WTC11 (cell line): ENCODE results near the gene KIRREL2. TPM values are rescaled to one million over a fixed set of nuclear protein-coding genes. Genes with fewer than 3 reads are reported as not detected.

Source experiments
- ARID4B ChIP-seq: sonication (generic); formaldehyde crosslinking; IDR thresholded peaks from 2 replicates; pipeline ENCODE4 v1.8.0; 2023; ENCODE audit warnings: missing genetic modification reagents, mild to moderate bottlenecking, borderline replicate concordance
- CBFB ChIP-seq: sonication (generic); formaldehyde crosslinking; IDR thresholded peaks from 2 replicates; pipeline ENCODE4 v1.8.1; 2022; ENCODE audit warnings: mild to moderate bottlenecking, low read depth, missing genetic modification reagents
- CDX4 ChIP-seq: fragments of 250-450 bp; sonication (Bioruptor Pico); IDR thresholded peaks from 2 replicates; pipeline ENCODE4 v1.9.0; 2021; ENCODE audit warnings: moderate library complexity, mild to moderate bottlenecking, inconsistent platforms, borderline replicate concordance
- CREM ChIP-seq: sonication (generic); formaldehyde crosslinking; IDR thresholded peaks from 2 replicates; pipeline ENCODE4 v1.8.1; 2022; ENCODE audit warnings: mild to moderate bottlenecking, missing genetic modification reagents, moderate library complexity
- ETV6 ChIP-seq: sonication (generic); formaldehyde crosslinking; IDR thresholded peaks from 2 replicates; pipeline ENCODE4 v1.8.1; 2022; ENCODE audit warnings: mild to moderate bottlenecking, missing genetic modification reagents
- FOXK1 ChIP-seq: sonication (generic); formaldehyde crosslinking; IDR thresholded peaks from 2 replicates; pipeline ENCODE4 v1.8.0; 2022; ENCODE audit warnings: mild to moderate bottlenecking, moderate library complexity, missing genetic modification reagents
- FOXP1 ChIP-seq: sonication (generic); formaldehyde crosslinking; IDR thresholded peaks from 2 replicates; pipeline ENCODE4 v1.8.0; 2022; ENCODE audit warnings: missing genetic modification reagents, mild to moderate bottlenecking, moderate library complexity, borderline replicate concordance
- FOXP4 ChIP-seq: sonication (generic); formaldehyde crosslinking; IDR thresholded peaks from 2 replicates; pipeline ENCODE4 v1.8.0; 2022; ENCODE audit warnings: mild to moderate bottlenecking, missing genetic modification reagents
- GABPB1 ChIP-seq: sonication (generic); formaldehyde crosslinking; IDR thresholded peaks from 2 replicates; pipeline ENCODE4 v1.8.1; 2023; ENCODE audit warnings: mild to moderate bottlenecking, missing genetic modification reagents
- IRF1 ChIP-seq: sonication (generic); formaldehyde crosslinking; IDR thresholded peaks from 2 replicates; pipeline ENCODE4 v1.8.0; 2023; ENCODE audit warnings: missing genetic modification reagents
- NFYB ChIP-seq: sonication (generic); formaldehyde crosslinking; conservative IDR thresholded peaks from 2 replicates; pipeline ENCODE4 v1.8.0; 2022; ENCODE audit warnings: low read depth, missing genetic modification reagents
- RELA ChIP-seq: sonication (generic); formaldehyde crosslinking; IDR thresholded peaks from 2 replicates; pipeline ENCODE4 v1.8.1; 2022; ENCODE audit warnings: missing genetic modification reagents, mild to moderate bottlenecking, borderline replicate concordance
- TEAD1 ChIP-seq: sonication (generic); formaldehyde crosslinking; IDR thresholded peaks from 2 replicates; pipeline ENCODE4 v1.8.0; 2022; ENCODE audit warnings: mild to moderate bottlenecking, missing genetic modification reagents
- TEAD4 ChIP-seq: sonication (generic); formaldehyde crosslinking; IDR thresholded peaks from 2 replicates; pipeline ENCODE4 v1.8.0; 2022; ENCODE audit warnings: mild to moderate bottlenecking, missing genetic modification reagents
- USF1 ChIP-seq: sonication (generic); formaldehyde crosslinking; IDR thresholded peaks from 2 replicates; pipeline ENCODE4 v1.8.0; 2022; ENCODE audit warnings: mild to moderate bottlenecking, missing genetic modification reagents
- ZBTB21 ChIP-seq: sonication (generic); formaldehyde crosslinking; IDR thresholded peaks from 2 replicates; pipeline ENCODE4 v1.8.1; 2023; ENCODE audit warnings: mild to moderate bottlenecking, missing genetic modification reagents, borderline replicate concordance
- ZBTB43 ChIP-seq: sonication (generic); formaldehyde crosslinking; IDR thresholded peaks from 2 replicates; pipeline ENCODE4 v1.8.1; 2023; ENCODE audit warnings: mild to moderate bottlenecking, missing genetic modification reagents
- ZMAT4 ChIP-seq: fragments of 250-450 bp; sonication (Bioruptor Pico); IDR thresholded peaks from 2 replicates; pipeline ENCODE4 v1.9.0; 2021; ENCODE audit warnings: mild to moderate bottlenecking
- ZNF263 ChIP-seq: sonication (generic); formaldehyde crosslinking; IDR thresholded peaks from 2 replicates; pipeline ENCODE4 v1.8.1; 2022; ENCODE audit warnings: low read depth, mild to moderate bottlenecking, moderate library complexity, missing genetic modification reagents
- total RNA-seq: library from RNA; stranded (reverse); gene quantifications from 3 replicates; pipeline ENCODE4 v1.2.3, GENCODE V29; 2021

Gene KIRREL2
- total RNA-seq, 1 experiment from 2014 or later: 4.7 TPM

- TF ChIP-seq CREM (CRISPR knock-in tag) (peak; percentile 68; the same call in 1 of the 2 replicates), RELA (CRISPR knock-in tag) (peak; percentile 87; the same call in 1 of the 2 replicates), CDX4 (CRISPR knock-in tag) (no peak), ZMAT4 (no peak), TEAD4 (CRISPR knock-in tag) (peak; percentile 70; the same call in 1 of the 2 replicates), USF1 (CRISPR knock-in tag) (peak; percentile 65), GABPB1 (peak; percentile 67; the same call in 1 of the 2 replicates), ZBTB21 (CRISPR knock-in tag) (no peak), FOXK1 (CRISPR knock-in tag) (peak; percentile 90; the same call in 1 of the 2 replicates), ETV6 (CRISPR knock-in tag) (peak; percentile 96), IRF1 (CRISPR knock-in tag) (peak; percentile 81; the same call in 1 of the 2 replicates), TEAD1 (CRISPR knock-in tag) (peak; percentile 95), ZNF263 (CRISPR knock-in tag) (peak; percentile 57; the same call in 1 of the 2 replicates), FOXP4 (CRISPR knock-in tag) (peak; percentile 96), FOXP1 (CRISPR knock-in tag) (peak; percentile 94; the same call in 1 of the 2 replicates), CBFB (CRISPR knock-in tag) (no peak), NFYB (CRISPR knock-in tag) (0 out of 2 replicates have a peak, but pooled peaks have one; percentile 19), ARID4B (peak; percentile 98), ZBTB43 (CRISPR knock-in tag) (peak; percentile 86; the same call in 1 of the 2 replicates)
Observed at GRCh38 chr19:35879770-35880317, 23.1 kb downstream of the KIRREL2 start (continued).
